GM18498 (cell line): ENCODE data around the gene PPP3CA.
A peak's percentile ranks its signal among the peaks of the same experiment; 100 is the strongest.
"Not testable (repeated sequence)": the region's sequence is repeated elsewhere in the genome, so short reads cannot be mapped to it uniquely, and the experiment has no call there.

Experiments
- ATAC-seq: cut with Tn5 transposase; IDR thresholded peaks from one replicate; pipeline ENCODE4 v1.9.1; 2021; ENCODE audit warnings: mild to moderate bottlenecking, moderate library complexity; ENCODE audit not compliant: unreplicated experiment

Gene PPP3CA

DNA sequence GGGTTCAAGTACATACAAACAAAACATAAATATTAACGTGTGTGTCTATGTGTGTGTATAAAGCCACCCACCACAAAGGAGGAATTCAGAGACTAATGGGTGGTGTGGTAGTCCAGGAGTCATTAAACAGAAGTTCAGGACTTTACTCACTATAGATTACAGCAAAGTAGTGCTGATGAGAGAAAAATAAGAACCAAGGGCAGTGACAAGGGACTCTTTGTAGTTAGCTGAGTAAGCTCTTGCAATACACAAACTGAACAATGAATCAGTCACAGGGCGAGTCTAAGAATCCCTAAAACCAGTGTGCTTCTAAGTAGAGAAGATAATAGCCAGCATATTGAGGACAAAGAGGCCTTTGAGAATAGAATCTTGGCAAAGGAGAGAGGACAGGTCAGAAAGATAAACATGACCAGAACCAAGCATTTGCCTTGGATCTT lies 232.4 kb downstream of the PPP3CA start:
- no peak for ATAC-seq

DNA sequence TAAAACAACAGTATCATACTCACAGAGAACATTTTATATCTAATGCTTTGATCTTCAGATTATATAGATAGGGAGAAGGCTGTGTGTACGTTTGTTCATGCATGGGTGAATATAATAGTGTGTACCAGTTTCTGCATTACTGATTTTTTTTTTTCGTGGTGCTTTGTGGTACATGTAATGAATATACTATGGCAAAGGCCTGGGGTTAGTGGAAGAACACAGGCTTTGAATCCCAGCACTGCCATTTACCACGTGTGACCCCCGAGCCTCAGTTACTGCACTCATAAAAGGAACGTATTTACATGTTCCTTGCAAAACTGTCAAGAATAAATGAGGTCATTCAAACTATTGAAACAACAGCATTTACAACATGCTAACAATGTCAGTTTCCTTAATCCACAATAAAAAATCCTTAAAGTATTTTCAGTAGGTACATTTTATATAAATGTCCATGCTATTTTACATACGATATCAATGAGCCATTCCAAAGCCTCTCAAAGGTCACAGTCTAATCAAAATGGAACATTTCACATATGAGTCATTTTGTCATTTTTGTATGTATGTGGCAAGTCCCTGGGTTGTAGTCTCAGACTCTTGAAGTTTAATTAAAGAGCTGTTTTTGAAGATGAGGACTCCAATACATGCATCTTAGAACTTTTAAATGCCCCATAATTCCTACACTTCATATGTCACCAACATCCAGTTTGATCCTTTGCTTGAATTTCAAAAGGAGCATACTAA lies 242.8 kb downstream of the PPP3CA start:
- ATAC-seq, result no peak

DNA sequence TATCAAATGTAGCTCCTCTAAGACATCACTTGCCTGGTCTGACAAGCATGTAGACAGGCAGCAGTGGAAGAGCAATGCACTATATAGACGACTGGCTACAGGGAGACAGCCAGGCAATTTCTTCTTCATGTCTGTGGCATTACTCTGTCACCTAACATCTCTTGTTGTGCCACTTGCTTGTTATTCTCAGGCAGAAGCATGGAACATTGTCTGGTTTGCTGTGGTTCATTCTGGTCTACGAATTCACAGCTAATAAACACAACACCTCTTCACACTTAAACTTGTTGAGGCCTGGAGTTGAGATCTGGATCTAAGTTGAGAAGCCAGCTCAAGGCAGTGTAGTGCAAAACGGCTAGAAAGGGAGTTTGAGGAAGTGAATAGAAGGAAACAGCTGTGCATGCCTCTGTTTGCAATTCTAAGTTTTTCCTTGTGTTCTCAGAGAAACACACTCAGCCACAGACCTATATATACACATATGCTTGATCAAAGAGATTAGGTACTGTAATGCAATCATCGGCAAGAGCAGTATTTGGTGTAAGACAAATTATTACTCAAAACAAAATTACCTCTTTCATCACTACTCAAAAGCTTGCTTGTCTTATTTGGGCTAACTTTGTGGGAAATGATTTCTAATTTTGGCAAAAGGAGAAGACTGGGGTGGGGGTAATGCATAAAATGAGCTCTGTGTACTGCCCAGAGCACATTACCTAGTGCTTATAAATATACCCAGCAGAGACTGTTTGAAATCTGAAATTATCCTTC lies 243.8 kb downstream of the PPP3CA start:
- peak; percentile 90 for ATAC-seq

DNA sequence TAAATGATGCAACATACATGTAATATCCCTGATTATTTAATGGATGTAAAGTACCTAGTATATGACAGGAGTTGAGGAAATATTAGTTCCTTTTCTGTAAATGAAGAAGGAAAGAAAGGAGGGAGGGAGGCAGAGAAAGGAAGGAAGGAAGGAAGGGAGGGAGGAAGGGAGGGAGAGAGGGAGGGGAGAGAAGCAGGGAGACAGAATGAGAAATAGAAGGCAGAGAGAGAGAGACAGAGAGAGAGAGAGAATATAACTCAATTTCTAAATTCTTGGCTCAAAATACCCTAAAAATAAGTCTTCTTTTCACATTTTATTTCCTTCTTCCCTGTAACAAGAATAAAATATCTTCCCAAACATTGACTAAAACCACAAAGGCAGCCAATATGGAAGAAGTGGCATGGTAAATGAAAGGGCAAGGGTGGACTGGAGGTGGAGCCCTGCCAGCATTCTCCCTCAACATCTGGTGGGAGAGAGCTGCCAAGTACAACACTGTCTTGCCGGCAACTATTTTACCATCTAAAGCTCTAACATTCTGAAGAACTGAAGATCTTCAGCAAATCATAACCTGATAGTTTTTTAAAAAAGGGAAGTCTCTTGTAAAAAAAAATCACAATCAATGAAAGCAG lies 245.1 kb downstream of the PPP3CA start:
- ATAC-seq, result no peak

DNA sequence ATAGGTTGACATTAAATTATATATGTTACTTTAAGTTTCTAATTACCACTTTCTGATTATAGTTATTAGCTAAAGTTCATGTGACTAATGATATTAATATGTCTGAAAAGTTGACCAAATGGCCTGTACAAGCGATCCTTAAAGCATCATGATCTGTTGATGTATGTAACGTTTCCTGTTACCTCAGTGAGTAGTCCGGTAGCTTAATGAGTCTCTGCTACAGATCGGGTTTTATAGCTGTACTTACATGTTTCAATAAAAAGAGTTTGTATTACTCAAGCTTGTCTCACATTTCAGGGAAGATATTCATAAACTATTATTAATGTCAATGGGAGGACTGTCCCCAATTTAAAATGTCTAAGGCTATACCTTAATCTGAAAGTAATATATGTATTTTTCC lies 246.3 kb downstream of the PPP3CA start:
- ATAC-seq, result no peak

DNA sequence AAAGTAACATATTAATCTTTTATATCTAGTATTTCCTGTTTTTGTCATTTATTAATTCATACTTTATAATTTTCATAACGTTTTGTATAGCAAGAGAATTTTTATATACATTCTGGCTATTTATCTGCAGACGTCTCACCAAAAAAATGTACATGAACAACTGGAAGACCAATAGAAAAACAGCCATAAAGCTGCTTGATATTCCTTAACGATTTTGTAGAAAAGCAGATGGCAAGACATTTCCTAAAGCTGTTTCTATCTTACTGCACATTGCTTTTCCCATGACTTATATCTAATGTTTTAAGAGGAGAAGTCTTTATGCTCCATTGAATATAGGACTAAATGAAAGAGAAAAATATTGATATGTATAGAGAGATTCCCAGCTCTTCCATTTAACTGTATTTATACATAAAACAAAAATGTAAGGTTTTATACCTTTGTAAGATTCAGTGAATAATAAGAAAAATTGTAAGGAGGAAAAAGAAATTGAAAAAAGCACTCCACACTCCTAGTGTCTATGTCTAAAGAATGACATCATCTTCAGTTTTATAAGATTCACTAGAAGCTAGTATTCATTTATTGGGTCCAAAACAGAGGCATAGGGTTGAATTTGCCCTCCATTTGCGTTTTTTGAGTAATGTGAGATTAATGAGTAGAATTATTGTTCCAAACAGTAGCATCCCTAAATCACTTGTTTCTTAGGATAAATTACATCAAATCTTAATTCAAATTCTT lies 248.5 kb downstream of the PPP3CA start:
- no peak for ATAC-seq

DNA sequence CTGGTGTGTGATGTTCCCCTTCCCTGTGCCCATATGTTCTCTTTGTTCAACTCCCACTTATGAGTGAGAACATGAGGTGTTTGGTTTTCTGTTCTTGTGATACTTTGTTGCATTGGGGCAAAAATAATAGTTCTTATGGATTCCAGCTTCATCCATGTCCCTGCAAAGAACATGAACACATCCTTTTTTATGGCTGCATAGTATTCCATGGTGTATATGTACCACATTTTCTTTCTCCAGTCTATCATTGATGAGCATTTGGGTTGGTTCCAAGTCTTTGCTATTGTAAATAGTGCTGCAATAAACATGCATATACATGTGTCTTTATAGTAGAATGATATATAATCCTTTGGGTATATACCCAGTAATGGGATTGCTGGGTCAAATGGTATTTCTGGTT lies 254.7 kb downstream of the PPP3CA start:
- ATAC-seq, result not testable (repeated sequence)

DNA sequence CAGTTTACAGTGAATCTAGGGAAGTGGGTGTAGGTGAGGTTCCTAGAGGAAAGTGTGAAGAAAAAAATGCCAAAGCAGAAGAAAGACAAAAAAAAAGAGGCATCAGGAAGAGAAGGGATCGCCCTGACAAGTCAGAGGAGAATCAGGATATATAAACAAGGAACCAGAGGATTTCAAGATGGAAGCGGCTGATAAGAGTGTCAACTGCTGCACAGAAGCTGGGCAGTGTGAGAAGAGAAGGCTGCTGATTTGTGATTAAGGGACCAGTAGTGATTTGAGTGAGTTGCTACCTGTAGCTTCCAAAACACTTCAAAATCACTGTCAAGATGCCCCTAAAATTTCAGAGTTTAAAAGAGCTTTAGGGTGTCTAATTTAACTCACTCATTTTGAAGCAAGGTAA lies 258.2 kb downstream of the PPP3CA start:
- no peak for ATAC-seq

DNA sequence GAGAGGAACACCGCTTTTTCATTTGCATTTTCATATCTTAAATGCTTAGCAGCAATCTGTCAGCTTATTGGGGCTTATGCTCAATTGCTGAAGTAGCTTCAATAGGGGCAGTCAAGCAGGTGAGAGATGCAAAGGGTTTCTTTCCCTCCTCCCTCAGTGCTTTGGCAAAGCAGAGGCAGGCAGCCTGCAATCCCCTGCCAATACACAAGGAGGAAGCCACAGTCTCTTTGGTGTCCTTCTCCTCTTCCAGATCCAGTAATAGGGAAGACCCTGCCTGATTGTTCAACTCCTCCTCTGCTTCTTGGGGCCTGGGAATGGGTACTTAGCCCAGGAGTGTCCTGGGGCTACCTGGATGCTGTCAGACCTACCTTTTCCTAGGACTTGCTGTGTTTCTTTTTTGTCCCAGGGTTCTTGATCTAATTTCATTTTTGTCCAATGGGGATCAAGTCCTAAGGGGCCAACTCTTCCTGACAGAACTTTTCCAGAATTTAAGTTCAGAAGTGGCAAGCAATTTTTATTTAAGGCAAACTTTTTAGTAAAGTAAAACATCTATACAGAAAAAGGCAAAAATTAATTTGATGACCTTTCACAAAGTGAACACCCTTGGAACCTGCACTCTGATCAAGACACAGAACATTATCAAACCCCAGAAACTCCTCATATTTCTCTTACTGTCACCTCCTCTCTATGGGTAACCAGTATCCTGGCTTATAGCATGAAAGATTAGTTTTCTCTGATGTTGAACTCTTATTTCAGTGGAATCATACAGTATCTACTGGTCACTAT lies 260.3 kb downstream of the PPP3CA start:
- ATAC-seq, result no peak

DNA sequence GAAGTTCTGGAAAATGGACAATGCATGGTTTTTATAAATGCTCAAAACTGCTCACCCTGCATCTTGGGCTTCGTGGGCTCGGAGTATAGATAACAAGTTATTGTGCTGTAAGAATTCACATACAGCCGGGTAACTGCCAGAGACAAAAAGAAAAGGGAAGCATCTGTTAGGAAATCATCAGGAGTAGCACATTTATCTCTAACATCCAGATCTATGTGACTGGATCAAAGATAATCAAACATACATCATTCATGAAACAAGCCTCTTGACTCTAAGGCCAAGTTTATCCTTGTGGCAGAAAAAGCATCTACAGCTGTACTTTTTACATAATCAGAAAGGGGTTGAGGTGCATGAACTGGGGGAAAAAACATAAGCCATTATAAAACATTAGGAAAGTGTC lies 264.2 kb downstream of the PPP3CA start:
- ATAC-seq, result no peak

DNA sequence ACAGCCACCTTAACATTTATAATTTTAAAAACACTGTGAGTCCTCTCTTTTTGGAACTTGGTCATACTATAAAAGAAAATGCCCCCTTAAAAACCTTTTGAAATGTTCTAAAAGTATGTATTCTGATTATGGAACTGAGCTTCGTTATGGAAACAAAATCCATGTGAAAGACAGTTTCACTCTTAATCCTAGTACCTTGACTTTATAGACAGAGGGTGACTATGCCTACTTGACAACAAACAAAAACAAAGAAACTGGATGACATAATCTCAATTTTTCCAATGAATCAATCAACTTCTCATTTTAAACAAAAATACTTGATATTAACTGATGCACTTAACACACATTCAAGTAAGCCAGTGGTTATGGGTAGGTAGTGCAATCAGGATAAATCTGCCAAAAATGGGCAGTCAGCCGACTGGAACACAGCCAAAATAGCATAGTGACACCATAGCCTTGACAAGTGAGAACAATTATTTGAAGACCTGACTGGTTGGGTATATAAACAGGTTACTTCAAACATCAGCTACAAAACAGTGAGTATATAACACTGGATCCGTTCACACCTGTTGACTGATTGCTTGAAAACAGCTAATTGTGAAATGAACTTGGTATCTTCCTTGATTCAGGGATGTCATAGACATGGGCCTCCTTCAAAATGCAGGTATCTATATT lies 265.5 kb downstream of the PPP3CA start:
- no peak for ATAC-seq

DNA sequence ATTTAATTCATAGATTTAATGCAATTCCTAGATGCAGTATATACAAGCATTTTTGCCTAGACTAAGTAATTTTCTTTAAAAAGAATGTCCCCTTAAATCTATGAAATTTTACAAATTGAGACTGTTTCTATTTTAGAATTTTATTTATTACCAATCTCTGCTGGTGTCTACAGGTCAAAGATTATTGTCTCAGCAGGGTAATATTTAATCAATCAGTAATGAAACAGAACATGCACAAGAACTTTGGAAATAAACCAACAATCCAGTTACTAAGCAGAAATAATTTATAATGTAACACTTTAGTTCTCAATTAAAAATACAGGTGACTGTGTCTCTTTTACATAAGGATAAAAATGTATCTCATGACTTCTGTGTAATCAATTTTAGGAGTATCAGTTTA lies 266.2 kb downstream of the PPP3CA start:
- ATAC-seq, result no peak

DNA sequence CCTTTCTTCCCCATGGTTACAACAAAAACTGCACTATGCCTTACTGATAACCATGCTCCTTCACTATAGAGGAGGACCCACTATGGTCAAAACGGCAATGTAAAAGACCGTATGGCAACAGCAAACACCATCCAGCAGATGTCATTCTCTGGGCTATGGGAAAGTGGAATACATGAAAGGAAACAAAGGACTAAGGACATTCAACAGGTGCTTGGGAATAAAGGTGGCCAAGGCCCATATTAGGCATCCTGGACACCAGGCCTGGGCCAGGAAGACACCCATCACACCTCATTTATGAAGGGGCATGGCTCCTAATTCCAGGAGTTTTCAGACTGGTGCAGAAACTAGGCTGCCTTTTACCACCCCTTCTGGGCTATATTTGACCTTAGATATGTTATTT lies 268.4 kb downstream of the PPP3CA start:
- ATAC-seq, result no peak

DNA sequence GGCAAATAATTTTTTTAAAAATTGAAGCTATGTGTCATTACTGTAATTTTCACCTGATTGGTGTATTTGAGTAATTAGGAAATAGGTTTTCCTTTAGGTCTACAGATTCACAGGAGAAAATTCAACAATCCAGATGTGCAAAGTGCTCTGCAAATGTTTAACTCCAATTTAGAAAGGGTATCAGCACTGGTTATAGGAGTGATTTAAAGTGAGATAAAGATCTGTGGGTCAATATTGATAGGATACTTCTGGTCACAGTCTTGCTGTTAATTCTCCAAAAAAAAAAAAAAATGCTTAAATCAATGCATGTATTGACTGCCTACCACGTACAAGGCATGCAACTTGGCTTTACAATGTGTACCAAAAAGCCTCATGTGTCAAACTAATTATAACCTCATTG lies 271.3 kb downstream of the PPP3CA start:
- ATAC-seq, result no peak

DNA sequence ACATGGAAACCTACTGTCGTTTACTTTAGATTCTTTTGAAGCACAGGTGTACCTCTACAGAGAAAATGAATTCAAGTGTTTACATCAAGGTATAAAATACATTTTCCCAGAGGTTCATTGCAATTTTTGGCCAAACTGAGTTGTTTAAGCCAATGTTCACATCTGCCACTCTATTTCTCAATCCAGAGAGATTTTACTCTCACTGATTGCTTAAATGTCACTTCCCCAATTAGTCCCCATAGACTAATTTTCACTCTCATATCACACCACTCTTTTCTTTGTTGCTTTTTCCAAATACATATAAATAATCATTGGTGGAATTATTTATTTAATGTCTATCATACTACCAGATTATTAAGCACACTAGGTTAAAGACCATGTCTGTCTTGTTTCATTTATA lies 271.8 kb downstream of the PPP3CA start:
- ATAC-seq, result no peak

DNA sequence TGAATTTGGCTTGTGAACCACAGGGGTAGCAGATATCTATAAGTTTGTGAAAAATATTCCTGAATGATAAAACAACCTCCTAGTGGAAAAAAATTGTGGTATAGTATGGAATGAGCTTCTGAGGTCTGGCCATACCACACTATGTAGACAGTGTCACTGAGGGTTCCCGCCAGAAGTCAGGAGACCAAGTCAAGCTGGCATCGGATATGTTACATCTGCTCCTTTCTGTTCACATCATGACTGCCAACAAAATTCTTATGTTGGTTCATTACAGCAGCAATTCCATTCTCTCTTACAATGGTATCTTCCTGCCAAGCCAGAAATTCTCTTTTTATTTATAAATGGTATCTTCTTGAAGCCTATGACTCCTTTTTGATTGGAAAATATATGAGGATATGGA lies 273.0 kb downstream of the PPP3CA start:
- no peak for ATAC-seq

DNA sequence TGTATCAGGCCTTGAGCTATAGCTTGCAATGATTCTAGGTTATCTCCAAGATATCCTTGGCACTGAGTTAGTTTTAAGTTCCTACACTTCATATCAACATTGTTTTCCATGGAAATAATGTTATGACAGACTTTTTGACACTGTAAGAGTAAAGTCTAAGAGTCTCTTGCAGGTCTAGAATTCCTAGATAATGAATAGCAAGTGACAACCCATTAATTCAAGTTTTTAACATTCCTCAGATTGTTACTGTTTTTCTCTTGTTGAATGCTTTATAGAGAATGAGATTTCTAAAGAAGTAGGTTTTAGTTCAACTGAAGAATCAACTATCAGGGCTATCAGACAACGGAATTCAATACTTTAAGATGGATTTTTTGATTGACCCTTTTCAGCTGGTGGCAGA lies 276.1 kb downstream of the PPP3CA start:
- ATAC-seq, result no peak

DNA sequence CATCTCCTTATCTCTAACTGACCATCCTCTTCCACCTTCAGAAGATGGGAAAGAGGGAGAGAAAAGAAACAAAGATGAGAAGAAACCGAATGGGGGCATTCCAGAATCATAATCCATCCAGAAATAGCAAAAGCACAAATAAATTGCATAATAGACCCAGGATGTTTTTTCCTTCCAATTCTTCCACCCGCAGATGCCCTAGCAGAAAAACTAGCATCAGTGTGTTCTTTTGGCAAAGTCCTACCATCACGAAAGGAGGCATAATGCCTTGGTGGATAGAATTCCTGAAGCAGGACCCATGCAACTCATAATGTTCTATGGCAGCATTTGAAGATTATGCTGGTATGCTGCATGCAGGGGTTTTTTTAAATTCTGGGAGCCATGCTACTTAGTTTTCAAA lies 279.2 kb downstream of the PPP3CA start:
- no peak for ATAC-seq

DNA sequence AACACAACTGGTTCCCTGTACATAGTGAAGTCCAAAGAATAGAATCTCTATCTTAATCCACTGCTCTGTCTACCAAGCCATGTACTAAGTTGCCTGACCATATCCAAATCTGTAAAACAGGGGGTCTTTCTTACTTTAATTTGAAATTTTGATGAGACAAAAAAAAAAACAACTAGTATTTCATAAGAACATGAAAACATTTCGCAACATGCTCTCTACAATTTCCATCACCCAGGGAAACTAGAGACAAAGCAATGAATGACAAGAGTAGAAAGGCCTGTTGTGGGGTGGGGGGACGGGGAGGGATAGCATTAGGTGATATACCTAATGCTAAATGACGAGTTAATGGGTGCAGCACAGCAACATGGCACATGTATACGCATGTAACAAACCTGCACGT lies 279.9 kb downstream of the PPP3CA start:
- no peak for ATAC-seq

DNA sequence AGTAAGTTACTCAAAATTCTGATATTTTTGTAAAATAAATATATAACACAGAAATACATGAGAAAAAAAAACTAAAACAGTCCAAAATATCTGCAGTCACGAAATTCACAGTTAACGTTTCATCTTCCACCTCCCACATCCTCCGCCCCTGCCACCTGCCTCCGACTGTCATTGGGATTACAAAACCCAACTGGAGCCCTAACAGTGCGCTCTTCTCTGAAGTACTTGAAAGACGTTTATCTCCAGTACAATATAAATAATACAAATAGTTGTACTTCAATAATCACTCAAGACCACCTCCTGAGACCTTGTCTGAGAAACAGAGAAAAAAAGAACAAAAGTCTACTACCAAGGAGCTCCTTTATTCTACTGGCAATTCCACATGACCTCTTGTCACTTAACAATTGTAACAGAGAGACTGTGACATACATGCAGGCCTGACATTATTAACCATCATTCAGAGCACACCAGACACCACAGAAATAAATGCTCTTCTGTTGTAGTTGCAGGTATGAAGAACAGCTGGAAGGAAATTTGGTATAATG lies 280.6 kb downstream of the PPP3CA start:
- ATAC-seq, result no peak
